ENCODE data around the gene CEP164.

GRCh38 chr11:117328375-117329010, 839 bp downstream of the CEP164 start:
- no peak for TF ChIP-seq CTCF (IDR thresholded peaks at IDR 0.05)
- no peak for TF ChIP-seq POLR2A (IDR thresholded peaks at IDR 0.05)

Measured in thyroid gland (tissue), 4 donors.